AML-193 (cell line): ENCODE results near the gene RPP38.

ENCODE experiments used
- DNase-seq, 2 experiments: peaks; one replicate each; lab custom pipeline; 2025; lab: John Stamatoyannopoulos, UW

The RPP38 gene, protein sequence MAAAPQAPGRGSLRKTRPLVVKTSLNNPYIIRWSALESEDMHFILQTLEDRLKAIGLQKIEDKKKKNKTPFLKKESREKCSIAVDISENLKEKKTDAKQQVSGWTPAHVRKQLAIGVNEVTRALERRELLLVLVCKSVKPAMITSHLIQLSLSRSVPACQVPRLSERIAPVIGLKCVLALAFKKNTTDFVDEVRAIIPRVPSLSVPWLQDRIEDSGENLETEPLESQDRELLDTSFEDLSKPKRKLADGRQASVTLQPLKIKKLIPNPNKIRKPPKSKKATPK

GRCh38 chr10:15097011-15097812 lies at the start of gene RPP38:
RPP38 (plus strand) TSS chr10:15097355; CDS start chr10:15103315, 5,960 bp downstream.
- DNase-seq: peak; percentile 85 to 97

DNA sequence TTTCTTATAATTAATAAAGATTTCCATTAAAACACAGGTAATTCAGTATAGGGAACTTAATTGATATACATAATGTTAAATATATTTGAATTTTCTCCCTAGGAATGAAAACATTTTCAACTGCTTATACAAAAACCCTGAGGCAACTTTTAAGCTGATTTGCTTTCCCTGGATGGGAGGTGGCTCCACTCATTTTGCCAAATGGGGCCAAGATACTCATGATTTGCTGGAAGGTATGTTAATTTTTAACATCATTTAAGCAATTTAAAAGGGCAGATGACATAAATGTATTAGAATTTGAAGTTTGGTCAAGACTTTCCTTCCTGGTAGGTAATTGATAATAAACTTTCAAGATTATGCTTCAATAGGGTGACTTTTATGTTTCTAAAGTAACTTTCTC lies 47.6 kb upstream of the RPP38 start:
- DNase-seq: no peak

DNA sequence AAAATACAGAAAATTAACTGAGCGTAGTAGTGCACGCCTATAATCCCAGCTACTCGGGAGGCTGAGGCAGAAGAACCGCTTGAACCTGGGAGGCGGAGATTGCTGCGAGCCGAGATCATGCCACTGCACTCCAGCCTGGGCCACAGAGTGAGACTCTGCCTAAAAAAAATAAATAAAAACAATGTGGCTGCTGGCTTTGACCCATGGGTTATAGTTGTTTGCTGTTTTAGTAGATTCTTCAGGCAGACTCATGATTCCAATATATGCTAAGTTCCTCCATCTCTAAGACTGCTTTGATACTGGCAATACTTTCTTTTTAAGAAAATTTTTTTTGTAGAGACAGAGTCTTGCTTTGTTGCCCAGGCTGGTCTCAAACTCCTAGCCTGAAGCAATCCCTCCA lies 45.0 kb upstream of the RPP38 start:
- DNase-seq: no peak

DNA sequence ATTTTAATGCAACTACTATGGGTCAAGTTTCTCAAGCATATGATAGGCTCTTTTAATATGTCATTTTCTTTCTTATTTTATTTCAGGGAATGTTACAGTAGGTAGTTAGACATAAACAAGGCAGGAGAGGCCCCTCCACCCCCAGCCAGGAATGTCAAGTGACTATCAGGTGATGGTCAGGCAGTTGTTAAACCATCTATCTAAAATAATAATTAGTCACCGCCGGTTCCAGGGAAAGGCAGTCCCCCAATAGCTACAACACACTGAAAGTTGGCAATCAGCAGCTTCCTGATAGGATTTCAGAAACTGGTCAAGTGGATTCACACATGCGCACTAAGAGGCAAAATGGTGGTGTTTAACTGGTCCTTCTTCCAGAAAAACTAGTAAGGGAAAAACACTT lies 44.1 kb upstream of the RPP38 start:
- no peak for DNase-seq

DNA sequence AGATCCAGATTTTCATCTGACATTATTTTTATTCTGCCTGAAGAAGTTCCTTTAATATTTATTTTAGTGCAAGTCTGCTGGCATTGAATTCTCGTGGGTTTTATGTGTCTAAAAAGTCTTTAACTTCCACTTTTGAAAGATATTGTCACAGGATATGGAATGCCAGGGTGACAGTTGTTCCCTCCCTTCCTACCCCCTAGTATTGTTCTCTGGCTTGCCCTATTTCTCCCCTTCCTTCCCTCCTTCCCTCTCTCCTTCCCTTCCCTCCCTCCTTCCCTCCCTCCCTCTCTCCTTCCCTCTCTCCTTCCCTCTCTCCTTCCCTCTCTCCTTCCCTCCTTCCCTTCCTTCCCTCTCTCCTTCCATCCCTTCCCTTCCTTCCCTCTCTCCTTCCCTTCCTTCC lies 38.5 kb upstream of the RPP38 start:
- DNase-seq: no peak

DNA sequence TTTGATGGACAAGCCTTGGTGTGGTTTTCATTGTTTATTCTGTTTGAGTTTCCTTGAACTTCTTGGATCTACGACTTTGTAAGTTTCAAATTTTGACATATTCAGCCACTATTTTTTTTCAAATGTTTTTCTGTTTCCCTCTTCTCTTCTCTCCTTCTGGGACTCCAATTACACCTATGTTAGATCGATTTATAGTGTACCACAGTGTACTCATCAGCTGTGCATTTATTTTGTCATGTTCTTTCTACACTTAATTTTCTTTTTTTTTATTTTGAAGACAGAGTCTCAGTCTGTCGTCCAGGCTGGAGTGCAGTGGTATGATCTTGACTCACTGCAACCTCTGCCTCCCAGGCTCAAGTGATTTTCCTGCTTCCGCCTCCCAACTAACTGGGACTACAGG lies 37.2 kb upstream of the RPP38 start:
- no peak for DNase-seq

- no peak for DNase-seq
These were observed 36.5 kb upstream of the RPP38 start for GRCh38 chr10:15060638-15061037.

GRCh38 chr10:15067154-15067553 lies 30.0 kb upstream of the RPP38 start:
- DNase-seq: no peak

GRCh38 chr10:15068802-15069201 lies 28.4 kb upstream of the RPP38 start:
- DNase-seq: no peak

- no peak for DNase-seq
These were observed 27.9 kb upstream of the RPP38 start for GRCh38 chr10:15069230-15069629.

GRCh38 chr10:15072358-15072757 lies 24.8 kb upstream of the RPP38 start:
- DNase-seq: no peak

GRCh38 chr10:15075421-15075820 lies 21.7 kb upstream of the RPP38 start:
- DNase-seq: no peak

DNA sequence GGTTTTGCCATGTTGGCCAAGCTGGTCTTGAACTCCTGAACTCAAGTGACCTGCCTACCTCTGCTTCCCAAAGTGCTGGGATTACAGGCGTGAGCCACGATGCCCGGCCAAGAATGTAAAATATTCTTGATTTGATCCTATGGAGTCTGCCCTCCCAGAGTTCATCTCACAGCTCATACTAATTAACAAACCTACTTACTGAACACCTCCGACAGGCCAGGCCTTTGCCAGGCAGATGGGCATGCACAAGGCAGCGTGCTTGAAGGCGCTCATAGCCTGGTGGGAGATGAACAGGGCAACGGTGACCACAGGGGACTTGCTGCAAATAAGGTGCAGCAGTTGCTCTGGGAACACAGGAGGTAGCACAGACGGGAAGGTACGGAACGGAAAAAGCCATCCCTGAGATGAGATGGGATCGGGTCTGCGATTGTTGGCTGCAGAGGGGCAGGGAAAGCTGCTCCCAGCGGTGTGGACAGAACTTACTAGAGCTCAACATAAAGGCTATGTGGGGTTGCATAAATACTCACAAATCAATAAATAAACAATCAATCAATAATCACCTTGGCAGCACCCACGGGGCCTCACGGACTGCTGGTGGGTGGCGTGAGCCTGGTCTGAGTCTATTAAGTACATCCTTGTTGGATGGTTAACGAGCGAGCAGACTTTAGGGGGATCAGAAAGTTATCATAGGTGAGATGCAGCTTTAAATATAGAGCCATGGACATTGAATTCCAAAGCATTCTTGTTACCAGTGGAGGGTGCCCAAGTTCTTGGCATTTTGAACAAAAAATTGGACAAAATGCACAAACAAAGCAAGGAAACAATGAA lies 13.3 kb upstream of the RPP38 start:
- no peak for DNase-seq

GRCh38 chr10:15084502-15084922 lies 12.6 kb upstream of the RPP38 start:
- DNase-seq: no peak

- peak; percentile 62 to 73 for DNase-seq
These were observed 8.5 kb upstream of the RPP38 start, which contains the start of gene ACBD7 for GRCh38 chr10:15088428-15089261. ACBD7 (minus strand) TSS chr10:15088776; CDS start chr10:15088728, 48 bp downstream.

DNA sequence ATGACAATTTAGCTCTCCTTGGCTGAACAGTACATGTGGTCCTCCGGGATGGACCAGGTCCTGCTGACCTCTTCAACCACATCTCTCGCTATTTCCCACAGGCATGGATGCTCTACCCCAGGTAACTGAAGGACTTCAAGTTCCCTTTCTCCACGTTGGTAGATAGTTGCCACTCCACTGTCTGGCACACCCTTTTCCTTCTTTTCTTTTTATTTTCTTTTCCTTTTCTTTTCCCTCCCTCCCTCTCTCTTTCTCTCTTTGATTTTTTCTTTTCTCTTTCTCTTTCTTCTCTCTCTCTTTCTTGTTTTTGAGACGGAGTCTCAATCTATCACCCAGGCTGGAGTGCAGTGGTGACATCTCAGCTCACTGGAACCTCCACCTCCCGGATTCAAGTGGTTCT lies 5.7 kb upstream of the RPP38 start:
- DNase-seq: no peak

DNA sequence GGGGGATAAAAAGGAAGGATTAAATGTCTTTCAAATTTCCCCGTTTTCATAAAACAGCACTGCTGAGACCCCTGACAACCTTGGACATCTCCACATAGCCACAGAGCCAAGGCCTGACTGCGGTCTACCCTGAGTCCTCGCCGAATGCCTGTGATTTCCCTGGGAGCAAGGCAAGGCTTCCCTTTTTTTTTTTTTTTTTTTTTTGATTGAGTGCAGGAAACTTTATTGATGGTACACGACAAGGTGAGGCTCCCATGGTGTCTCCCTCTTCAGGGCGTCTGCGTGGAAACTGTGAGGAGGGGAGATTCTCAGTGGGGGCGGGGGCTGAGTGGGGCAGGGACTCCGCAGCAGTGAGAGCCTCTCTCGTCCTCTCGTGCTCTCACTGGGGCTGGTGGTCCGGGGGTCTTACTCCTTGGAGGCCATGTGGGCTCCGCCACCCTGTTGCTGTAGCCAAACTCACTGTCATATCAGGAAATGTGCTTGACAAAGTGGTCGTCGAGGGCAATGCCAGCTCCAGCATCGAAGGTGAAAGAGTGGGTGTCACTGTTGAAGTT lies 4.2 kb upstream of the RPP38 start:
- DNase-seq: no peak

GRCh38 chr10:15096661-15097010 lies 519 bp upstream of the RPP38 start:
- no peak for DNase-seq

- no peak for DNase-seq
These were observed 2.7 kb downstream of the RPP38 start for GRCh38 chr10:15099886-15100285.

DNA sequence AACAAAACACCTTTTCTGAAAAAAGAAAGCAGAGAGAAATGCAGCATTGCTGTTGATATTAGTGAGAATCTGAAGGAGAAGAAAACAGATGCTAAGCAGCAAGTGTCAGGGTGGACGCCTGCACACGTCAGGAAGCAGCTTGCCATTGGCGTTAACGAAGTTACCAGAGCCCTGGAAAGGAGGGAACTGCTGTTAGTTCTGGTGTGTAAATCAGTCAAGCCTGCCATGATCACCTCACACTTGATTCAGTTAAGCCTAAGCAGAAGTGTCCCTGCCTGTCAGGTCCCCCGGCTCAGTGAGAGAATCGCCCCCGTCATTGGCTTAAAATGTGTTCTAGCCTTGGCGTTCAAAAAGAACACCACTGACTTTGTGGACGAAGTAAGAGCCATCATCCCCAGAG lies 6.4 kb downstream of the RPP38 start:
- no peak for DNase-seq

- peak; percentile 25 to 45 for DNase-seq
These were observed 9.3 kb downstream of the RPP38 start for GRCh38 chr10:15106352-15107013.
